ENCODE data around the gene IRF3. TPM values are rescaled to one million over a fixed set of nuclear protein-coding genes. Genes with fewer than 3 reads are reported as not detected.

Gene IRF3
- total RNA-seq, 1 donor from 2014 or later = 34.7 TPM

DNA sequence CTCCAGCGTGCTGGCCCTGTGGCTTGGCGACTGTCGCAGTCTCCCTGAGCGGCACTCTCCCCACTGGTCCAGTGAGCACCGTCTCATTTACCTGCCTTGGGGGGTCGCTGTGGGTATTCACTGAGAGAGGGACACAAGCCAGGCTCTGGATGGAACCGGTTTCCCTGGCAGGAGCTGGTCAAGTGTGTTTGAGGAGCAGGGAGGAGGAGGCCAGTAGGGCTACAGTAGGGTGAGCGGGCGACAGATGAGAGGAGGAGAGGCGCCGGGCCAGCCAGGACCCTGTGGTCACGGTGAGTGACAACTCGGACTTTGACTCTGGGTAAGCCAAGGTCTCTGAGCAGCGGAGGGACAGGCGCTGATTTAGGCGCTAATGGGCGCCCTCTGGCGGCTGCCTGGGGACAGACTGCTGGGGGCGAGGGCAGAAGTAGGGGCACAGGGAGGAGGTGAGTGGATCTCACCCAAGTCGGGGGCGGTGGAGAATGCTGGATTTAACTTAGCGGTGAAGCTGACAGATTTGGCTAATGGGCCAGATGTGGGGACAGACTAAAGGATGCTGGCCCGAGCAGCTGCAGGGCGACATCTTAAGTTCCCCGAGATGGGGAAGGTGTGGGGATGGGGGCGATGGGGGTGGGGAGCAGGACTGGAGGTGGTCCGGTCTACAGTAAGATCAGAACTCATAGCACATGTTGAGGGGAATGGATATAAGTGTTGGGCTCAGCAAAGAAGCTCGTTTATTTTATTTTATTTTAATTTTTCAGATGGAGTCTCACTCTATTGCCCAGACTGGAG lies 6.7 kb upstream of the IRF3 start:
- peak; percentile 73 for DNase-seq (ENCODE audit: low read depth)

DNA sequence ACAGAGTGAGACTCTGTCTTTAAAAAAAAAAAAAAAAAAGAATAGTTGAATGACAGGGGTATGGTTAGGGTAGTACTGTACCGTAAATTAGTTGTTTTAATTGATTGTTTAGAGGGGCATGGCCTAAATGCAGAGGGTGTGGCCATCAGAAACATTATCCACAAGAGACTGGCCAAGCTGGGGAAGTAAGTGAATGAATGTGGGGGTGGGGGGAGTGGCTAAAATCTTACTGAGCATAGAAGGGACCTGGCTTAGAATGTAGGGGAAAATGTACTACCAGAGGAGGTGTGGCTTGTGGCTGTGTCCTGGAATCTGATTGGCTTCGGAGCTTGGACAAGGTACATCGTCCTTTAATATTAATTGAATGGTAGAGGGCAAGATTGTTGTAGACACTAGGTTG lies 3.9 kb upstream of the IRF3 start:
- no peak for DNase-seq (ENCODE audit: low read depth)

DNA sequence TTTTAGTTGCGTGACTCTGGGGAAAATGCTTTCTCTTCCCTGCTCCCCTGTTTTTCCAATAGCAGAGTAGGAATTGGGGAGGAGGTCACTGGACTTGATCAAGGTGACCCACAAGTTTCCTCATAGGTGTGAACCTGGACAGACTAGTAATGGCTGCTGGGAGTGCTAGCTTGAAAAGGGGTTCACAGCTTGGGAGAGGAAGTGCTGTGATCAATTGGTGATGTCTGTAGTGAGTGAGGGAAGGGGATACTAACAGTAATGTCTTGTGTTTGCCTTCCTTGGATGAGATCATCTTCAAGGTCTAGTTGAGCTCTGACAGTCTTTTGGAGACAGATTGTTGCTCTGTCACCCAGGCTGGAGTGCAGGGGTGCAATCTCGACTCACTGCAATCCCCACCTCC lies 1.8 kb upstream of the IRF3 start:
- DNase-seq (ENCODE audit: low read depth) = no peak

DNA sequence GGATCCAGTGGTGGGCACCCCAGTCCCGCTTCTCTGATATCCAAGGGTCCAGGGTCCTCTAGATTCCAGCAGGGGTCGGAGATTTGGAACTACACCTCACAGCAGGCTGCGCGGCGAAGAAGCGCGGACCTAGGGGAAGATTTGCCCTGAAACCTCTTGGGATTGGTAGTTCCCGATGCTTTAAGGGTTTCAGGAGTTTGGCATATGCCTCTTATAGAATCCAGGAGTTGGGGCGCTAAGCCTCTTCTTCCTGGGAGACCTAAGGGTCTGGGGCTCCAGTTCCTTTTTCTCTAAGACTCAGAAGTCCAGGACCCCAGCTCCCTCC lies 425 bp upstream of the IRF3 start:
- no peak for DNase-seq (ENCODE audit: low read depth)

DNA sequence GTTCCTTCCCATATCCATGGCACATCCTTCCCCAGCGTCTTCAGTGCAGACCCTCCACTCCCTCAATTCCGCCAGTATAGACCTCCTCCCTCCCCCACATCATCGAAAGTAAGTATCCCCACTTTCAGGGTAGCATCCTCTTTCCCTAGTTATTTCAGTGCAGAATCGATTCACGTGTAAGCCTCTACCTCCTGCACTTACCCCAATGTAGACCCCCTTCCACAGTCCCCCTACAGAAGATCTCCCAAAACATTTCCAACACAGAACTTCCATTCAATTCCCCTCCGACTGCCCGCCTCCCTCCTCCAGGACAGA lies 664 bp downstream of the IRF3 start:
- no peak for DNase-seq (ENCODE audit: low read depth)

DNA sequence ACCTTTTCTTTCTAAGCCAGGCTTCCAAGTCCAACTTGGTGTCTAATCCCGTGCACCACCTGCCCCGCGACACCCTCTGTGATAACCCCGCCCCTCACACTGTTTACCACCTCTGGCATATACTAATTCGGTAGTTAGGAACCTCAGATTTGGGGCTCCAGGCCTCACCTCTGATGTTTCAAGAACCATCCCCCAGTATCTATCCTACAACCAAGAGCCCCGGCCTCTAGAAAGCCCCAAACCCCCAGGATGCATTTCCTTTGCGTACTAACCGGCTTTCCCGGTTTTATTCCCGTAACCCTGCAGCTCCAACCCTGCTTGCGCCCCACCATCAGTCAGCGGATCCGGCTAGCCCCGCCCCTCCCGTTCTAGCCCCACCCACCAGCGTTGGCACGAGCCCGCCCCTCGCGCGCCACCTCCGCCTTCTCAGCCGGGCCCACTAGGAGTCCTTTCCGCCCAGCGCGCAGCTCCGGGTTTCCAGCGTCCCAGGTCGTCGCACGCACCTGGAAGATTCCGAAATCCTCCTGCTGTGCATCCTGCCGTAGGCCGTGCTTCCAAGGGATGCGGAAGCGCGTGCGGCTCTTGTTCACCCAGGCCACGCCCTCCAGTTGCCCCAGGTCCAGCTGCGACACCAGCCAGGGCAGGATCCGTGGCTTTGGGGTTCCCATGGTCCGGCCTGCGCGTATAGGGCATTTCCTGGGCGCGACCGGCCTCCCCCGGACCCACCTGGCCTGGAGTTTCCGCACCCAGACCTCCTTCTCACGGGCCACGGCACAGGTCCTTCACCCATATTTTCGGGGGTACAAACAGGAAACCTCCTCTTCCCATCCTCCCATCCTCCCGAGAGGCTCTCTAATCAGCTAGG lies 1.3 kb downstream of the IRF3 start:
- DNase-seq (ENCODE audit: low read depth) = peak; percentile 83

DNA sequence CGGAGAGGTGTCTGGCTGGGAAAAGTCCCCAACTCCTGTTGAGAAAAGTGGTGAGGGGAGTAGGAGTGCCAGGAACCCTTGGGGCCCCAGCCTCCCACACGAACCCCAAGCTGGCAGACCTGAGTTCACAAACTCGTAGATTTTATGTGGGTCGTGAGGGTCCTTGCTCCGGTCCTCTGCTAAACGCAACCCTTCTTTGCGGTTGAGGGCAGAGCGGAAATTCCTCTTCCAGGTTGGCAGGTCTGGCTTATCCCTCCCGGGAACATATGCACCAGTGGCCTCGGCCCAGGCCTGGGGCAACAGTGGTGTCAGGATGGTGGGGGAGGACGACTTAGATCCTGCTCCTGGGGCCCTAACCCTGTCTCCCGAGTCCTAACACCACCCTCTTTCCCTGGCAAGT lies 2.4 kb downstream of the IRF3 start:
- no peak for DNase-seq (ENCODE audit: low read depth)

DNA sequence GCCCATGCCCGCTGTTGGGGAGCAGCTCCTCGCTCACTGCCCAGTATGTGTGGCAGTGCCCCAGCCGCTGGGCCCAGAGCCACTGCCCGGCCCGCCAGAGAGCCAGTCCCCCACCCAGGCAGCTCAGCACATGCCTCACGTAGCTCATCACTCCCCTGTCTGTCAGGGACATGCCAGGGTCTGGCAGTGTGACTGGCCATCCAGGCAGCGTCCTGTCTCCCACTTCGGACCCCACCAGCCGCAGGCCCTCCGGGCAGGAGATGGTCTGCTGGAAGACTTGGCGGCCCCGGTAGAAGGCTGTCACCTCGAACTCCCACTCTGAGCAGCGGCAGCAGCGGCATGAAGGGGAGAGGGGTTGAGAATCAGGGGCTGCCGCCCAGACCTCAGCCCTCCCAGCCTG lies 3.6 kb downstream of the IRF3 start:
- DNase-seq (ENCODE audit: low read depth) = no peak

DNA sequence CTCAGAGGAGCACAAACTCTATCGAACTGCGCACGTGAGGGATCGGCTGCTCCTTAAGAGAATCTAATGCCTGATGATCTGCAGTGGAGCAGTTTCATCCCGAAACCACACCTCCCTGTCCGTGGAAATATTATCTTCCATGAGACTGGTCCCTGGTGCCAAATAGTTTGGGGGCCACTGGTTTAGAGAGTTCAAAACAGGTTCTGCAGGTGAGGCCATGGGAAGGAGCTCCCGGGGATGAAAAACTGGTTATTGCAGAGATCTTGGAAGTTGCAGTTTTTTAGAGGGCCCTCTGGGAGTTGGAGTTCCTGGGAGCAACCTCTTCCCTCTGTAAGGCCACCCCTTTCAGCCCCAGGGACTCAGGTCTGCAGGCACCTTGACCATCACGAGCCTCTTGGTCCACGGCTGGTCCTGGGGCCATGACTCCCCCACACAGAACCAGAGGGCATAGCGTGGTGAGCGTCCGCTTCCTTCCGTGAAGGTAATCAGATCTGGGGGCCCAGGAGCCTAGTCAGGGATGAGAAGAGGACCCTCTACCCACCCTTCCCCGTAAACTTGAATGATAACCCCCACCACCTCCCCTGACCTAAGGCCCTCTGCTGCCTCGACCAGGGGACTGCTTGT lies 5.2 kb downstream of the IRF3 start:
- no peak for DNase-seq (ENCODE audit: low read depth)

DNA sequence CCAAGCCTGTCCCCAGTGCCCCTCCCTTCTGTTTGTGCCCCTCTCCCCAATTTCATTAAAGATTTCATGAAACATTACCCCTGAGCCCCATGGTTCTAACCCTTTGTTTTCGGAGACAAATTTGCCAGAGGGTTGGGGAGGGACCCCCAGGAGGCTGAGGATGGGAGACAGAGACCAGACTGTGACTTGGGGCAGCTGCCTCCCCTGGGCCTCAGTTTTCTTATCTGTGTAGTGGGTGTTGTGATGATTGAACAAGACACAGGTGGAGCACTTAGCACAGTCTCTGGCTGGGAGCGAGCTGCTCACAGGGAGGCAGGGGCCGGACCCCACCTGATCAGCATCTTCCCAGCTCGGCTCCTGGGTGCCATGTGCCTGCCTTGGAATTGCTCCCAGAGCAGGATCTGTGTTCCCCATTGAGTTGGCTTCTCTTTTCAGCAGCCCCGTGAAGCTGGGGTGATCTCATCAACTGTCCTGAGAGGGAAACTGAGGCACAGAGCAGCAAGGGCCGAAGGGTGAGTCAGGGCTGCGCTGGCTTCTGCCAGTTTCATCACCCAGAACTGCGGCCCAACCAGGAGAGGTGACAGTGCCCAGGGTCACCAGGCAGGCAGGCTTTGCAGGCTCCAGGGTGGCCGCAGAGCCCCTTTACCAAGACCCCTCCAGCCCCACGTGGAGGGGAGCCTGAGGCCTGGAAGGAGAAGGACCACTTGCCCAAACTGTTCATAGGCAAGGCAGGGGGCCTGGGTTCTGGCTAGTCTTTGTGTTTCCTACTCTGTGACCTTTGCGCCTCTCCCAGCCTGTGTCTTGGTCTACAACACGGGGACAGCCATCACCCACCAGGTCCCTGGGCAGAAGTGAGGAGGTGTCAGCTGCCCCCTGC lies 6.9 kb downstream of the IRF3 start:
- no peak for DNase-seq (ENCODE audit: low read depth)

DNA sequence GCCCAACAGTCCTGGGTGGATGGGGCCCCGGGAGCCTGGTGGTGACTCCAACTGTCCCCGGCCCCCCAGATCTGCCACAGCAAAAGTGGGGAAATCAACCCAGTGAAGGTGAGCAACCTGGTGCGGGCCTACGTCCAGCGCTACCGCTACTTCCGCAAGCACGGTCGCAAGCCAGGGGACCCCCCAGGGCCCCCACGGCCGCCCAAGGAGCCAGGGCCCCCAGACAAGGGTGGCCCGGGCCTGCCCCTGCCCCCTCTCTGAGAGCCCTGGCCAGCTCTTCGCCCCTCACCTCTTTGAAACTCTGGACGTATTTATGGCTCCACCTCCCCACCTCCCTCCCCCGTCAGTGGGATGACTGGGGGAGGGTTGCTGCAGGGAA lies 7.5 kb downstream of the IRF3 start:
- DNase-seq (ENCODE audit: low read depth) = no peak

DNA sequence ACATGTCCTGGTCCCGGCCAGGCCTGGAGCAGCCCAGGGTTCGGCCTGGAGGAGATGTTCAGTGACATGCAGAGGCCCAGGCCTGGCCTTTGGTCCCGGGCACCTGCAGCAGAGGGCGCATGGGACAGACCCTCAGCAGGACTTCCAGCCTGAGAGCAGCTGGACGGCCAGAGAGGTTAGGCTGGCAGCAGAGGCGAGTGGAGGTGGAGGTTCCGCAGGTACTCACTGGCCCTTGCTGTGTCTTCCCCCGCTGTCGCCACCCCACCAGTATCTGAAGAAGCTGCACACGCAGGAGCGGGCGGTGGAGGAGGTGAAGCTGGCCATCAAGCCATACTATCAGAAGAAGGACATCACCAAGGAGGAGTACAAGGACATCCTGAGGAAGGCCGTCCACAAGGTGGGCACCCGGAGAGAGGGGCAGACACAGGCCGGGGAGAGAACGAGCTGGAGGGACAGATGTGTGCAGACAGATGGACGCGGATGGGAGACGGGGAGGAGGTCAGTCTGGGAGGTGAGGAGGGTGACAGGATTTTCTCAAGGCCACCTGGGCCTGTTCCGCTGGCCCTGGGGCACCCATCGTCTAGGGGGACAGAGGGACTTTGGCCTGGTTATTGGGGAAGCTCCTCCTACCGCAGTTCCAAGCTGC lies 8.0 kb downstream of the IRF3 start:
- DNase-seq (ENCODE audit: low read depth) = no peak

DNA sequence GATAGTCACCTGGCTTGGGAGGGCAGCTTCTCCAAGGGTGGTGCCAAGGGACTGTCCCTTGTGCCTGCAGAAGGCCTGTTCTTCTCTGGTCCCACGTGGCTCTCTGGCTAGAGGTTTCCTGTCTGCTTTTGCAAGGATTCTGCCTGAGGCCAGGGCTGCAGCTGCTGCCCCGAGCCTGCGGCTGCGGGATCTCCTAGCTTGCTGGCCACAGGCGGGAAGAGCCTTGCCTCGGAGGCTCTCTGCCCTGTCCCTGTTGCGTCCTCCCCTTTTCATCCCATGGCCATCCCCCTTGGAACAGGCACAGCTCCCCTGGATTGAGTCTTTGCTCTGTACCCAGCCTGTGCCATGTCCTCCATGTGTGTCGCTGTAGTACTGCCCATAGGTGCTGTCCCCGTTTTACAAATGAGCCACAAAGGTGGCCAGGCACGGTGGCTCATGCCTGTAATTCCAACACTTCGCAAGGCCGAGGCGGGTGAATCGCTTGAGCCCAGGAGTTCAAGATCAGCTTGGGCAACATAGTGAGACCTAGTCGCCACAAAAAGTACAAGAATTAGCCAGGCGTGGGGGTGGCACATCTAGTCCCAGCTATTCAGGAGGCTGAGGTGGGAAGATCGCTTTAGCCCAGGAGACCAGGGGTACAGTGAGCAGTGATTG lies 9.1 kb downstream of the IRF3 start:
- no peak for DNase-seq (ENCODE audit: low read depth)

DNA sequence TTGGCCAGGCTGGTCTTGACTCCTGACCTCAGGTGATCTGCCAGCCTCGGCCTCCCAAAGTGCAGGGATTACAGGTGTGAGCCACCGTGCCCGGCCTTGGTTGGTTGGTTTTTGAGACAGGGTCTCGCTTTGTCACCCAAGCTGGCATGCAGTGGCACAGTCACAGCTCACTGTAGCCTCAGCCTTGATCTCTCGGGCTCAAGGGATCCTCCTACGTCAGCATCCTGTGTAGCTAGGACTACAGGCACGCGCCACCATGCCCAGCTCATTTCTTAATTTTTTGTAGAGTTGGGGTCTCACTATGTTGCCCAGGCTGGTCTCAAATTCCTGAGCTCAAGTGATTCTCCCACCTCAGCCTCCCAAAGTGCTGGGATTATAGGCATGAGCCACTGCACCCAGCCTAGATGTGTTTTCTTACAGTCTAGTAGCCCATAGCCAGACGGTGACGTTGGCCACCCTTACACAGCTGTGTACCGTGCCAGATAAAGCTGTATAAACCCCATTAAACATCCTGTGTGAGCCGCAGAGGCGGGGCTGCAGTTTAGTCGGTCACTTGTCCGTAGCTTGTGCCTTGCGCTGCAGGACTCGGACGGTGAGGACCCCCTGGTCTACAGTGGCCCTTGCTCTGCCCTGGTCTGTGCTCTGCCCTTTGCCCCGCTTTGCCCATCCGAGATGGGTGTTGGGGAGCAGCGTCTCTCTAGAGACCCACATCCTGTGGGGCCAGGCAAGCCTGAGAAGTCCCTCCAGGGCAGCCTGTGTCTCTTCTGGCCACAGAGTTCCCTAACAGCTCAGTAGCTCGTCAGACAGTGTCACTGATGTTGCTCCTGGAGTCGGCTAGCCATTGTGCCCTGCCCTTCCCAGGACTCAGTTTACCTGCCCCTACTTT lies 9.8 kb downstream of the IRF3 start:
- no peak for DNase-seq (ENCODE audit: low read depth)

DNA sequence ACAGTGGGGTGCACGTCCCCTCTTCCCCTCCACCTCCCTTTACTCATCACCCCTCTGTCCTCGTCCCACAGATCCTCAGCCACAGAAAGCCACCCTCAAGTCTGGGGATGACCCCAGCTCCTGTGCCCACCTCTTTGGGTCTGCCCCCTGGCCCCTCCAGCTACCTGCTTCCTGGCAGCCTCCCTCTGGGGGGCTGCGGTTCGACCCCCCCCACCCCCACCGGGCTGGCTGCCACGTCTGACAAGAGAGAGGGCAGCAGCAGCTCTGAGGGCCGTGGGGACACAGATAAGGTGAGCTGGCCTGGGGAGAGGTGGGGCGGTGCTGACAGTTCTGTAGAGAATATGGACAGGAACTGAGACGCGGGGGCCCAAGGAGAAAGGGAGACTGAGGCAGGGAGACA lies 11.1 kb downstream of the IRF3 start:
- DNase-seq (ENCODE audit: low read depth) = no peak

DNA sequence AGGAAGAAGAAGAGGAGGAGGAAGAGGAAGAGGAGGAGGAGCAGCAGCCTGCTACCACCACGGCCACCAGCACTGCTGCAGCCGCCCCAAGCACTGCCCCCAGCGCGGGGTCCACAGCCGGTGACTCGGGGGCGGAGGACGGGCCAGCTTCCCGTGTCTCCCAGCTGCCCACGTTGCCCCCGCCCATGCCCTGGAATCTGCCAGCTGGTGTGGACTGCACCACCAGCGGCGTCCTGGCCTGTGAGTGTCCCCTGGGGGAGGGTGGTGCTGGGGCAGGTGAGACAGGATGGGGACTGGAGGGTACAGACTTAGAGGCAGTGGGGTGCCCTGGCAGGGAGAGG lies 12.2 kb downstream of the IRF3 start:
- peak; percentile 43 for DNase-seq (ENCODE audit: low read depth)

DNA sequence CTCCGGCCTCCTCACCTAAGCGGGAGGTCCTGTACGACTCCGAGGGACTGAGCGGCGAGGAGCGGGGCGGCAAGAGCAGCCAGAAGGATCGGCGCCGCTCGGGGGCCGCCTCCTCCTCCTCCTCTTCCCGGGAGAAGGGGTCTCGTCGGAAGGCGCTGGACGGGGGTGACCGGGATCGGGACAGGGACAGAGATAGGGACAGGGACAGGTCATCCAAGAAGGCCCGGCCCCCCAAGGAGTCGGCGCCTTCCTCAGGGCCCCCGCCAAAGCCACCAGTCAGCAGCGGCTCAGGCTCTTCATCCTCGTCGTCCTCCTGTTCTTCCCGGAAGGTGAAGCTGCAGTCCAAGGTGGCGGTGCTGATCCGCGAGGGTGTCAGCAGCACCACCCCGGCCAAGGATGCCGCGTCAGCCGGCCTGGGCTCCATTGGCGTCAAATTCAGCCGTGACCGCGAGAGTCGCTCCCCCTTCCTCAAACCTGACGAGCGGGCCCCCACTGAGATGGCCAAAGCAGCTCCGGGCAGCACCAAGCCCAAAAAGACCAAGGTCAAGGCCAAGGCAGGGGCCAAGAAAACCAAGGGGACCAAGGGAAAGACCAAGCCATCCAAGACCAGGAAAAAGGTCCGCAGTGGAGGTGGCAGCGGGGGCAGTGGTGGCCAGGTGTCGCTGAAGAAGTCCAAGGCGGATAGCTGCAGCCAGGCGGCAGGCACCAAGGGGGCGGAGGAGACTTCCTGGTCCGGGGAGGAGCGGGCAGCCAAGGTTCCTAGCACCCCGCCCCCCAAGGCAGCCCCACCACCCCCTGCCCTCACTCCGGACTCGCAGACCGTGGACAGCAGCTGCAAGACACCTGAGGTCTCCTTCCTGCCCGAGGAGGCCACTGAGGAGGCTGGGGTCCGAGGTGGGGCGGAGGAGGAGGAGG lies 12.8 kb downstream of the IRF3 start:
- no peak for DNase-seq (ENCODE audit: low read depth)

DNA sequence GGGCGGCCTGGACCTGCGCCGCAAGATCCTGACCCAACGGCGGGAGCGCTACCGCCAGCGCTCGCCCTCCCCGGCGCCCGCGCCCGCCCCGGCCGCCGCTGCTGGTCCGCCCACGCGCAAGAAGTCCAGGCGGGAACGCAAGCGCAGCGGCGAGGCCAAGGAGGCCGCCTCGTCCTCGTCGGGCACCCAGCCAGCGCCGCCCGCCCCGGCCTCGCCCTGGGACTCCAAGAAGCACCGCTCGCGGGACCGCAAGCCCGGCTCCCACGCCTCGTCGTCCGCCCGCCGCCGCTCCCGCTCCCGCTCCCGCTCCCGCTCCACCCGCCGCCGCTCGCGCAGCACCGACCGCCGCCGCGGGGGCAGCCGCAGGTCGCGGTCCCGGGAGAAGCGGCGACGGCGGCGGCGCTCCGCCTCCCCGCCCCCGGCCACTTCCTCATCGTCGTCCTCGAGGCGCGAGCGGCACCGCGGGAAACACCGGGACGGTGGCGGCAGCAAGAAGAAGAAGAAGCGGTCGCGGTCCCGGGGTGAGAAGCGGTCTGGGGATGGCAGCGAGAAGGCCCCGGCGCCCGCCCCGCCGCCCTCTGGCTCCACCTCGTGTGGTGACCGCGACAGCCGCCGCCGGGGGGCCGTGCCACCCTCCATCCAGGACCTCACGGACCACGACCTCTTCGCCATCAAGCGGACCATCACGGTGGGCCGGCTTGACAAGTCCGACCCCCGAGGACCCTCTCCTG lies 13.7 kb downstream of the IRF3 start:
- DNase-seq (ENCODE audit: low read depth) = no peak
